Measurements from ENCODE around the gene ZNRD2. TPM values are rescaled to one million over a fixed set of nuclear protein-coding genes. Genes with fewer than 3 reads are reported as not detected.

ZNRD2 gene
- total RNA-seq, 4 donors from 2014 or later = 41.9 to 62.9 (median 50.6) TPM

- no peak for TF ChIP-seq POLR2A (IDR thresholded peaks at IDR 0.05)
- no peak for TF ChIP-seq CTCF (IDR thresholded peaks at IDR 0.05)
- intact Hi-C loops (cut with DNase I; ENCODE audit: low total_unique reads) = no loop called here
- DNase-seq (ENCODE audit: low spot score in 2 of 2) = no peak
- H3K4me3 ChIP-seq (ENCODE audit: low read depth, poor library complexity, severe bottlenecking) = no peak overlapping the region
- WGBS, 2 donors = 56 to 57% methylated on average over 19 to 25 of the region's 26 CpGs
These were observed 23.5 kb downstream of the ZNRD2 start for GRCh38 chr11:65593518-65594414.

GRCh38 chr11:65595131-65595530 is 24.9 kb downstream of the ZNRD2 start:
- no peak for DNase-seq (ENCODE audit: low spot score in 2 of 2)
- intact Hi-C loops (cut with DNase I; ENCODE audit: low total_unique reads) = no loop called here
- 44 to 48% methylated on average over 3 of the region's 3 CpGs for WGBS, 2 donors
- TF ChIP-seq POLR2A (IDR thresholded peaks at IDR 0.05) = no peak
- TF ChIP-seq CTCF (IDR thresholded peaks at IDR 0.05) = no peak
- no peak overlapping the region for H3K4me3 ChIP-seq (ENCODE audit: low read depth, poor library complexity, severe bottlenecking)

- 42% methylated on average over 12 of the region's 12 CpGs for WGBS, 2 donors
- no peak within 1 kb of the TSS for H3K4me3 ChIP-seq (ENCODE audit: low read depth, poor library complexity, severe bottlenecking)
- no peak for DNase-seq (ENCODE audit: low spot score in 2 of 2)
- TF ChIP-seq POLR2A (IDR thresholded peaks at IDR 0.05) (no peak), CTCF (IDR thresholded peaks at IDR 0.05) (no peak)
- intact Hi-C loops (cut with DNase I; ENCODE audit: low total_unique reads) = no loop called here
These were observed 25.4 kb downstream of the ZNRD2 start, which contains the start of gene KCNK7 for GRCh38 chr11:65595543-65596281. TSS of gene KCNK7 (minus strand) at chr11:65595800. CDS start at chr11:65595772, 28 bp downstream.

- no peak for DNase-seq (ENCODE audit: low spot score in 2 of 2)
- H3K4me3 ChIP-seq (ENCODE audit: low read depth, poor library complexity, severe bottlenecking) = no peak overlapping the region
- intact Hi-C loops (cut with DNase I; ENCODE audit: low total_unique reads) = no loop called here
- WGBS, 2 donors = 74 to 82% methylated on average over 6 of the region's 6 CpGs
- TF ChIP-seq POLR2A (IDR thresholded peaks at IDR 0.05) (no peak), CTCF (IDR thresholded peaks at IDR 0.05) (no peak)
These were observed 26.2 kb downstream of the ZNRD2 start for GRCh38 chr11:65596520-65596919.

GRCh38 chr11:65598258-65598699 is 28.0 kb downstream of the ZNRD2 start:
- TF ChIP-seq CTCF (IDR thresholded peaks at IDR 0.05) (no peak), POLR2A (IDR thresholded peaks at IDR 0.05) (no peak)
- no peak overlapping the region for H3K4me3 ChIP-seq (ENCODE audit: low read depth, poor library complexity, severe bottlenecking)
- DNase-seq (ENCODE audit: low spot score in 2 of 2) = no peak
- intact Hi-C loops (cut with DNase I; ENCODE audit: low total_unique reads) = no loop called here
- 88 to 91% methylated on average over 11 to 16 of the region's 16 CpGs for whole genome bisulfite sequencing, 2 donors
